GM10248 (cell line): Measurements from ENCODE around the gene U2AF1L4.

Experiments used
- CTCF ChIA-PET: fragments of 300-600 bp; sonication (Branson Sonifier 250); formaldehyde crosslinking; extraction: SDS; loops from one replicate; lab custom pipeline; 2021; ENCODE audit warnings: antibody characterized with exemption; lab: Yijun Ruan, JAX
- POLR2A ChIA-PET: fragments of 350-650 bp; sonication (Branson Sonifier 250); formaldehyde crosslinking; extraction: SDS; loops from one replicate; lab custom pipeline; 2020; ENCODE audit warnings: antibody characterized with exemption; lab: Yijun Ruan, JAX
- DNase-seq: peaks from one replicate; pipeline ENCODE4 v3.0.0; 2012; ENCODE audit errors: extremely low spot score
- CTCF ChIP-seq: IDR thresholded peaks from 2 replicates; pipeline ENCODE4 v1.5.1; 2012; ENCODE audit warnings: mild to moderate bottlenecking, low read depth; ENCODE audit errors: extremely low read depth, missing control alignments, control extremely low read depth

U2AF1L4 gene

GRCh38 chr19:35720163-35720524 lies 25.1 kb downstream of the U2AF1L4 start:
- CTCF ChIA-PET = no interaction called here
- DNase-seq = no peak
- POLR2A ChIA-PET = interaction anchor here (0.9 to 1.9 kb wide), 3 partner anchors 12 to 21 kb away, joined by 3 to 7 read pairs (median 3); no protein-coding TSS in a partner anchor
- TF ChIP-seq CTCF = no peak

- DNase-seq = no peak
- CTCF ChIA-PET = interaction anchor here (0.8 to 1.6 kb wide), 5 partner anchors 11 to 27 kb away, joined by 3 to 4 read pairs (median 3); no protein-coding TSS in a partner anchor
- POLR2A ChIA-PET = interaction anchor here (0.6 to 1.9 kb wide), 6 partner anchors 13 to 317 kb away, joined by 3 to 7 read pairs (median 4); partner anchors contain the start of genes IGFLR1 and LIN37
- no peak for TF ChIP-seq CTCF
Measured at GRCh38 chr19:35719402-35720162, 25.6 kb downstream of the U2AF1L4 start.

- no peak for TF ChIP-seq CTCF
- DNase-seq = peak; percentile 57
- CTCF ChIA-PET = interaction anchor here (0.8 to 1.6 kb wide), 6 partner anchors 12 to 26 kb away, joined by 3 to 4 read pairs (median 3); no protein-coding TSS in a partner anchor
- POLR2A ChIA-PET = interaction anchor here (0.5 to 1.5 kb wide), 4 partner anchors 24 to 30 kb away, joined by 3 to 10 read pairs (median 4); partner anchors contain the start of genes IGFLR1 and LIN37
Measured at GRCh38 chr19:35718345-35719041, 26.7 kb downstream of the U2AF1L4 start.

- TF ChIP-seq CTCF = no peak
- DNase-seq = peak; percentile 96
- ChIA-PET POLR2A (interaction anchor here (0.5 to 1.5 kb wide), 4 partner anchors 23 to 30 kb away, joined by 3 to 10 read pairs (median 4); partner anchors contain the start of genes IGFLR1 and LIN37), CTCF (interaction anchor here (1.0 to 1.6 kb wide), 3 partner anchors 22 to 25 kb away, joined by 3 to 4 read pairs (median 3); no protein-coding TSS in a partner anchor)
Measured at GRCh38 chr19:35717665-35718344, 27.4 kb downstream of the U2AF1L4 start, which contains the start of gene KMT2B. Gene KMT2B (plus strand): TSS chr19:35718003. CDS start chr19:35718019, 16 bp downstream.

- ChIA-PET POLR2A (interaction anchor here (0.6 kb wide), 1 partner anchor 23 kb away, joined by 3 read pairs; no protein-coding TSS in a partner anchor), CTCF (interaction anchor here (1.0 to 6.0 kb wide), 2 partner anchors 17 to 24 kb away, joined by 3 to 184 read pairs; partner anchors contain the start of gene ZBTB32)
- TF ChIP-seq CTCF = peak; percentile 78
- peak; percentile 78 for DNase-seq
Measured at GRCh38 chr19:35716801-35717664, 28.2 kb downstream of the U2AF1L4 start.
